Mesenchymal stem cell (in vitro differentiated cells and primary cell): Measurements from ENCODE around the gene PRKRIP1. TPM values are rescaled to one million over a fixed set of nuclear protein-coding genes. Genes with fewer than 3 reads are reported as not detected.

ENCODE experiments used
- small RNA-seq: library from polyadenylated mRNA; stranded (forward); fragments of <200 nt; extraction: miRNeasy Mini kit (QIAGEN cat#:217004); gene quantifications from one replicate; pipeline ENCODE3, GENCODE V24; 2013; ENCODE audit warnings: low read depth

The PRKRIP1 gene

Small RNA genes within 50 kb of the gene (small RNA-seq; reads per million reads assigned to genes)
- gene AC091390.4 (not detected), gene MIR548O (not detected)
